Measurements from ENCODE around the gene GUCY1A2.

The GUCY1A2 gene

GRCh38 chr11:106770489-106771085 lies 247.7 kb downstream of the GUCY1A2 start:
- no peaks in the 10 kb centered on the region for H3K27me3 ChIP-seq (ENCODE audit: low read depth)
- DNase-seq (ENCODE audit: low spot score in 2 of 2): no peak
- in situ Hi-C loops (cut with MboI; ENCODE audit: low sequenced_read_pairs): no loop called here
- no peak overlapping the region for H3K4me3 ChIP-seq
- no peaks in the 10 kb centered on the region for H3K9me3 ChIP-seq
- no peaks in the 10 kb centered on the region for H3K4me1 ChIP-seq
- no peaks in the 10 kb centered on the region for H3K36me3 ChIP-seq (replicated peaks)

GRCh38 chr11:106765469-106766258 lies 252.6 kb downstream of the GUCY1A2 start:
- H3K4me1 ChIP-seq: no peaks in the 10 kb centered on the region
- in situ Hi-C loops (cut with MboI; ENCODE audit: low sequenced_read_pairs): no loop called here
- DNase-seq (ENCODE audit: low spot score in 2 of 2): no peak
- no peaks in the 10 kb centered on the region for H3K27me3 ChIP-seq (ENCODE audit: low read depth)
- H3K9me3 ChIP-seq: no peaks in the 10 kb centered on the region
- no peaks in the 10 kb centered on the region for H3K36me3 ChIP-seq (replicated peaks)
- H3K4me3 ChIP-seq: no peak overlapping the region

- no peak overlapping the region for H3K4me3 ChIP-seq
- no peaks in the 10 kb centered on the region for H3K4me1 ChIP-seq
- no peaks in the 10 kb centered on the region for H3K36me3 ChIP-seq (replicated peaks)
- no peaks in the 10 kb centered on the region for H3K27me3 ChIP-seq (ENCODE audit: low read depth)
- in situ Hi-C loops (cut with MboI; ENCODE audit: low sequenced_read_pairs): no loop called here
- H3K9me3 ChIP-seq: no peaks in the 10 kb centered on the region
- no peak for DNase-seq (ENCODE audit: low spot score in 2 of 2)
Measured at GRCh38 chr11:106763501-106763900, 254.8 kb downstream of the GUCY1A2 start.

- Histone ChIP-seq H3K27me3 (ENCODE audit: low read depth) (no peaks in the 10 kb centered on the region), H3K4me1 (no peaks in the 10 kb centered on the region), H3K36me3 (replicated peaks) (no peaks in the 10 kb centered on the region), H3K9me3 (no peaks in the 10 kb centered on the region), H3K4me3 (no peak overlapping the region)
- DNase-seq (ENCODE audit: low spot score in 2 of 2): no peak
- in situ Hi-C loops (cut with MboI; ENCODE audit: low sequenced_read_pairs): no loop called here
Measured at GRCh38 chr11:106761745-106762144, 256.5 kb downstream of the GUCY1A2 start.

- H3K4me3 ChIP-seq: no peak overlapping the region
- H3K9me3 ChIP-seq: no peaks in the 10 kb centered on the region
- H3K4me1 ChIP-seq: no peaks in the 10 kb centered on the region
- no peaks in the 10 kb centered on the region for H3K27me3 ChIP-seq (ENCODE audit: low read depth)
- H3K36me3 ChIP-seq (replicated peaks): no peaks in the 10 kb centered on the region
- in situ Hi-C loops (cut with MboI; ENCODE audit: low sequenced_read_pairs): no loop called here
- no peak for DNase-seq (ENCODE audit: low spot score in 2 of 2)
Measured at GRCh38 chr11:106761240-106761639, 257.0 kb downstream of the GUCY1A2 start.

- no peaks in the 10 kb centered on the region for H3K4me1 ChIP-seq
Measured at GRCh38 chr11:106748059-106748458, 270.2 kb downstream of the GUCY1A2 start.

GRCh38 chr11:106745941-106746340 lies 272.3 kb downstream of the GUCY1A2 start:
- Histone ChIP-seq H3K4me3 (no peak overlapping the region), H3K9me3 (no peaks in the 10 kb centered on the region), H3K27me3 (ENCODE audit: low read depth) (no peaks in the 10 kb centered on the region), H3K36me3 (replicated peaks) (no peaks in the 10 kb centered on the region), H3K4me1 (no peaks in the 10 kb centered on the region)
- DNase-seq (ENCODE audit: low spot score in 2 of 2): no peak
- in situ Hi-C loops (cut with MboI; ENCODE audit: low sequenced_read_pairs): no loop called here

More at GRCh38 chr11:106748059-106748458, 270.2 kb downstream of the GUCY1A2 start:
- Histone ChIP-seq H3K4me3 (no peak overlapping the region), H3K36me3 (replicated peaks) (no peaks in the 10 kb centered on the region), H3K9me3 (no peaks in the 10 kb centered on the region), H3K27me3 (ENCODE audit: low read depth) (no peaks in the 10 kb centered on the region)
- DNase-seq (ENCODE audit: low spot score in 2 of 2): no peak
- in situ Hi-C loops (cut with MboI; ENCODE audit: low sequenced_read_pairs): no loop called here

GRCh38 chr11:106733635-106734034 lies 284.6 kb downstream of the GUCY1A2 start:
- Histone ChIP-seq H3K27me3 (ENCODE audit: low read depth) (no peaks in the 10 kb centered on the region), H3K36me3 (replicated peaks) (no peaks in the 10 kb centered on the region), H3K4me3 (no peak overlapping the region), H3K9me3 (no peaks in the 10 kb centered on the region), H3K4me1 (no peaks in the 10 kb centered on the region)
- no peak for DNase-seq (ENCODE audit: low spot score in 2 of 2)
- in situ Hi-C loops (cut with MboI; ENCODE audit: low sequenced_read_pairs): no loop called here

GRCh38 chr11:106728859-106729258 lies 289.4 kb downstream of the GUCY1A2 start:
- no peak for DNase-seq (ENCODE audit: low spot score in 2 of 2)
- in situ Hi-C loops (cut with MboI; ENCODE audit: low sequenced_read_pairs): no loop called here
- H3K27me3 ChIP-seq (ENCODE audit: low read depth): no peaks in the 10 kb centered on the region
- H3K4me3 ChIP-seq: no peak overlapping the region
- H3K9me3 ChIP-seq: no peaks in the 10 kb centered on the region
- H3K4me1 ChIP-seq: no peaks in the 10 kb centered on the region
- no peaks in the 10 kb centered on the region for H3K36me3 ChIP-seq (replicated peaks)

- Histone ChIP-seq H3K4me3 (no peak overlapping the region), H3K4me1 (no peaks in the 10 kb centered on the region), H3K36me3 (replicated peaks) (no peaks in the 10 kb centered on the region), H3K27me3 (ENCODE audit: low read depth) (no peaks in the 10 kb centered on the region), H3K9me3 (no peaks in the 10 kb centered on the region)
- in situ Hi-C loops (cut with MboI; ENCODE audit: low sequenced_read_pairs): no loop called here
- no peak for DNase-seq (ENCODE audit: low spot score in 2 of 2)
Measured at GRCh38 chr11:106728379-106728778, 289.9 kb downstream of the GUCY1A2 start.

GRCh38 chr11:106727256-106727655 lies 291.0 kb downstream of the GUCY1A2 start:
- H3K4me3 ChIP-seq: no peak overlapping the region
- H3K9me3 ChIP-seq: no peaks in the 10 kb centered on the region
- no peak for DNase-seq (ENCODE audit: low spot score in 2 of 2)
- no peaks in the 10 kb centered on the region for H3K27me3 ChIP-seq (ENCODE audit: low read depth)
- in situ Hi-C loops (cut with MboI; ENCODE audit: low sequenced_read_pairs): no loop called here
- no peaks in the 10 kb centered on the region for H3K36me3 ChIP-seq (replicated peaks)
- H3K4me1 ChIP-seq: no peaks in the 10 kb centered on the region

- DNase-seq (ENCODE audit: low spot score in 2 of 2): no peak
- H3K36me3 ChIP-seq (replicated peaks): no peaks in the 10 kb centered on the region
- H3K27me3 ChIP-seq (ENCODE audit: low read depth): no peaks in the 10 kb centered on the region
- no peak overlapping the region for H3K4me3 ChIP-seq
- H3K4me1 ChIP-seq: no peaks in the 10 kb centered on the region
- in situ Hi-C loops (cut with MboI; ENCODE audit: low sequenced_read_pairs): loop anchor here (25.0 kb wide), 1 partner anchor 288 kb away; the partner anchor contains the start of gene GUCY1A2
- H3K9me3 ChIP-seq: no peaks in the 10 kb centered on the region
Measured at GRCh38 chr11:106724293-106724892, 293.9 kb downstream of the GUCY1A2 start.

GRCh38 chr11:106723071-106723470 lies 295.2 kb downstream of the GUCY1A2 start:
- Histone ChIP-seq H3K9me3 (no peaks in the 10 kb centered on the region), H3K36me3 (replicated peaks) (no peaks in the 10 kb centered on the region), H3K4me3 (no peak overlapping the region), H3K4me1 (no peaks in the 10 kb centered on the region), H3K27me3 (ENCODE audit: low read depth) (no peaks in the 10 kb centered on the region)
- DNase-seq (ENCODE audit: low spot score in 2 of 2): no peak
- in situ Hi-C loops (cut with MboI; ENCODE audit: low sequenced_read_pairs): loop anchor here (25.0 kb wide), 1 partner anchor 289 kb away; the partner anchor contains the start of gene GUCY1A2

- no peaks in the 10 kb centered on the region for H3K9me3 ChIP-seq
- no peaks in the 10 kb centered on the region for H3K36me3 ChIP-seq (replicated peaks)
- no peaks in the 10 kb centered on the region for H3K27me3 ChIP-seq (ENCODE audit: low read depth)
- no peak for DNase-seq (ENCODE audit: low spot score in 2 of 2)
- H3K4me1 ChIP-seq: no peaks in the 10 kb centered on the region
- in situ Hi-C loops (cut with MboI; ENCODE audit: low sequenced_read_pairs): loop anchor here (25.0 kb wide), 1 partner anchor 295 kb away; the partner anchor contains the start of gene GUCY1A2
- H3K4me3 ChIP-seq: no peak overlapping the region
Measured at GRCh38 chr11:106717222-106717621, 301.1 kb downstream of the GUCY1A2 start.
